GM18907 (cell line): ENCODE data around the gene RIC3.
"Not testable (repeated sequence)": the region's sequence is repeated elsewhere in the genome, so short reads cannot be mapped to it uniquely, and the experiment has no call there.

Experiments used
- ATAC-seq: cut with Tn5 transposase; IDR thresholded peaks from one replicate; pipeline ENCODE4 v1.9.1; 2021; ENCODE audit warnings: mild to moderate bottlenecking, moderate library complexity; ENCODE audit not compliant: unreplicated experiment

Gene RIC3

DNA sequence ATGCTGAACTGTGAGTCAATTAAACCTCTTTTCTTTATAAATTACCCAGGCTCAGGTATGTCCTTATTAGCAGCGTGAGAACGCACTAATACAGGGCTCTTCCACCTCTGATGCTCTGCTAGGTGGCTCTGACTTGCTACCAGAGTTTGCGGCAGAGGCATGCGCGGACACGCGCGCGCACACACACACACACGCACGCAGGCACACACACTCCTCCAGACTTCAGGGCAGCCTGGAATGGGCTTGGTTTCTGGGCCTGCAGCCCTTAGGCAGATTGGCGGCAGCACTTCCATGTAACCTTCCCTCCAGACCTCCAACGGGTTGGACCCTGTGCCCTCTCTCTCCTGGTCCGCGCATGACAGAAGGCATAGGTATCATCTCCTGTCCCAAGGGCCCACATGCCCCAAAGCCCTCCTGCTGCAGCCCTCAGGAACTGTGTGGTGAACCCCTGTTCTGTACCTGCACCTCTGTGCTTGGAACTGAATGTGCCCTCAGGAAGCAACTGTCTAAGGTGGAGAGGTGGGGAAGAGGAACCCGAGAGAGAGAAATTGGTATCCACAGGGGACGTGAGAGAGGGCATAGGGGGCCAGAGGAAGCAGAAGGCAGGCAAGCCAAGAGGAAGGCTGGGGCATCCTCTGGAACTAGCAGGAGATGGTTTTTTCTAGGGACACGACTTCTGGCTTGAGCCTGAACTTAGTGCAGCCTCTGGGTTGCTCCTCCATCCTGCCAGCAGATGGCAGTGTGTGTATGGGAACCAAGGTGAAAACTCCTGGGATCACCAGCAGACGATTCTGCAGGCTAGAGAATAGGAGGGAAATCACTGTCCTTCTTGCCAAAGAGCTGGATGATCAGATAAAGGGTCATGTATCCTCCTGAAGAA lies 23.4 kb upstream of the RIC3 start:
- peak; percentile 62 for ATAC-seq

DNA sequence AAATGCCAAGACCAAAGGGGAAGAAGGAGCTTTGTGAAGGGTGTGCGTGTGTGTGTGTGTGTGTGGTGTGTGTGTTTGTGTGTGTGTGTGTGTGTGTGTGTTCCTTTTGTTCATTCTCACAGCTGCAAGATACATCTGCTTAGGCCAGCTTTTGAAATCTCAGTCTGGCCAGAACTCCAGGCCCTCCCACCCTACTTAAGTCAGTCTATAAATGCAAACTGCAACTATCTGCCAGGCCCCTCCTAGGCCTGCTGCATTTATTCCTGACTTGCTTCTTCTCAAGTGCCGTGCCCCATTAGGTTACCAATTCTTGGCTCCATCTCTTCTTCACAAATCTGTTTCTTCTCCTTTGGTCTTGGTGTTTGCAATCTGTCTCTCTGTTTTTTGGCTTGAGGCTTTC lies 21.6 kb upstream of the RIC3 start:
- ATAC-seq: no peak

DNA sequence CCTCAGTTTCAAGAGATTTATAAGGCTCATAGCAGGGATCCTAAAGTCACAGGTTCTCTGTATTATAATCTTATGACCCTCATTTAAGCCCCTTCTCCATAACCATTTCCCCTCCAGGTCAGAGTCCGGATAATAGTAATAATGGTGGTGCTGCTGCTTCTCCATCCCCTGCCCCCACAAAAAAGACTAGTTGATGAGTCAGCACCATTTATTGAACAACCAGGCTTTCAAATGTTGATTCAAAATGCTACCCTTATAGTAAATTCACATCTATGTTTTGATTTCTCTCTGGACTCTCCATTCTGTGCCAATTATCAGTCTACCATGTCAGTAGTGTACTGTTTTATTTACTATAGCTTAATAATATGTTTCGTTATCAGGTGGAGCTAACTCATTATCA lies 17.6 kb upstream of the RIC3 start:
- no peak for ATAC-seq

DNA sequence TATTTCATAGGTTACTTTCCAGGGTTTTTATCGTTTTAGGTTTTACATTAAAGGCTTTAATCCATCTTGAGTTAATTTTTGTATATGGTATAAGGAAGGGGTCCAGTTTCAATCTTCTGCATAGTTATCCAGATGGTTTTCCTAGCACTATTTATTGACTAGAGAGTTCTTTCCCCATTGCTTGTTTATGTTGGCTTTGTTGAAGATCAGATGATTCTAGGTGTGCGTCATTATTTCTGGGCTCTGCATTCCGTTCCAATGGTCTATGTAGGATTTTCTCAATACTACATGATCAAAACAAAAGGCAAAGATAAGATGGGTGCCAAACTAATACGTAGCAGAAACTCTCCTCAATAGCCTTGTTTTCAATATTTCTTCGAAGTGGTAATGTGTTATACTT lies 14.3 kb upstream of the RIC3 start:
- no peak for ATAC-seq

DNA sequence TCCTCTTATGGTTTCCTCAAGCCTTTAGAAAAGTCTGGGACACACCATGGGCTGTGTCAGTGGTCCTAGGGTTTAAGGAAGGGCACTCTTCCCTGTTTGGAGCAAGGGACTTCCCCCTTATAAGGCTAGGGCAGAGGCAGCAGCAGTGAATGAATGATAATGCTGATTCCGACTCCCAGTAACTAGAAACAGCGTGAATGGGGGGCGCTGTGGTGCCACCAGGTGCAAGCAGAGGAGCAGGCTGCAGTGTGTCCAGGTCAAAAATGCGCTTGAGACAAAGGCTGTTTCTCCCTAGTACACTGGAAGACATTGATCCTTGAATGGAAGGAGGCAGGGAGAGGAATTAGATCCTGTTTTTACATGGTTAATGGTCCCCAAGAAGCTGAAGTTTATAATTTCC lies 11.6 kb upstream of the RIC3 start:
- ATAC-seq: no peak

DNA sequence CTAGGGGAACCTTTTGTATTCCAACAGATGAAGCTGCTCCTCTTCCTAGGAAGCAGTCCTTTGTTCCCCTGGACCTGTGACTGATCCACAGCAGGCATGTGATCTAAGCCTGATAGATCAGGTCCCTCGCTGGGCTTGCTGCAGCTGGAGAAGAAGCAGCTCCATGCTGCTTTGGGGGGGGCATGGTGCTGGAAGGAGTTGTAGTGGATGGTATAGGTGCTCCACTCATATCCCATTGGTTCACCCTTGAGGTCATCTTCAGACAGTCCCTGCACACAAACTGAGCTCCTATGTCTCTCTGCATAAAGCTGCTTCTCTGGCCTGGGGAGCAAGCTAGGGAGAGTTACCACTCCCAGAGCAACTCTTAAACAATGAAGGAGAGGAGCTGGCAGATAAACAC lies 9.5 kb upstream of the RIC3 start:
- ATAC-seq: no peak

DNA sequence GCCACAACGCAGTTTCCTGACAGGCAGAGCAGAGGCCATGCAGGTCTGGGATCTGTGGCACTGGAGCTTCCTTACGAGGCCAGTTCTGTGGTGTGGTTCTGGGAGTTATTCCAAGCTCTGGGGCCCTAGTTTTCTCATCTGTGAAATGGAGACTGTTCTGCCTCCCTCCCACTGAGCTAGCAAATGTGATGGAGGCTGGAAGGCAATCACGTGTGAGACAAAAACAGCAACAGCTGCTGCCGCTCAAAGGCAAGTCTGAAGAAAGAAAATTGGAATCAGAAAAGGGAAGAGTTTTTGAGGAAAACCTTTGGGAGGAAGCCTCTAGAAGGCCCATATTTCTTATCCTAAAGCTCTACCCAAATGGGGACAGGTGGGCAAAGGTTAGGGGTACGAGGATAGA lies 8.3 kb upstream of the RIC3 start:
- no peak for ATAC-seq

DNA sequence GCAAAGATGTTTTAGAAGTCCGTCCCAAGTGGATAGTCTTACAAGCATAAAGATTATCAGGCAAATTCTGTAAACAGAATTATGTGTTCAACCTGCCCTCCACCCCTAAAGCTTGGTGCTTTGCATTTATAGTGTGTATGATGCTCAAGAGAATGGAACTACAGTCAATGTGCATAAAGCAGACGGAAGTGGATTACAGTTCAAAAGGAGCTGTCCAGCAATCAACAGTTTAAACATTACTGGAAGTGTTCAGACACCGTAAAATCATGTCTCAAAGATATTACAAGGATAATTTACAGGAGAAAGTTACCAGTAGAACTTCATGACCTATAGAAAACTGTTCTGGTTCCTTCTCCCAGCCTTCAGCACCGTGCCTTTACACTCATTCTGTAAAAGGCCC lies 1.0 kb downstream of the RIC3 start:
- ATAC-seq: no peak

DNA sequence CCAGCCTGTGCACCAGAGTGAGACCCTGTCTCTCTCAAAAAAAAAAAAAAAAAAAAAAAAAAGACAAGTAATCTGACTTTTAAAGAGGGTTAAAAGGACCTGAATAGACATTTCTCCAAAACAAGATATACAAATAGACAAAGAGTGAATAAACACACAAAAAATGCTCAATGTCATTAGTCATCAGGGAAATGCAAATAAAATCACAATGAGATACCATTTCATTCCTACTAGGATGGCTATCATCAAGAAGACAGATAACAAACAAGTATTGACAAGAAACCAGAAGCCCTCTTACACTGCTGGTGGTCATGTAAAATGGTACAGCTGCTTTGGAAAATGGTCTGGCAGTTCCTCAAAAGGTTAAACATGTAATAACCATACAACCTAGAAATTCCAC lies 4.1 kb downstream of the RIC3 start:
- ATAC-seq: no peak

- ATAC-seq: not testable (repeated sequence)
Measured at GRCh38 chr11:8161627-8162304, 7.1 kb downstream of the RIC3 start.

- ATAC-seq: no peak
Measured at GRCh38 chr11:8156877-8157276, 11.9 kb downstream of the RIC3 start.

DNA sequence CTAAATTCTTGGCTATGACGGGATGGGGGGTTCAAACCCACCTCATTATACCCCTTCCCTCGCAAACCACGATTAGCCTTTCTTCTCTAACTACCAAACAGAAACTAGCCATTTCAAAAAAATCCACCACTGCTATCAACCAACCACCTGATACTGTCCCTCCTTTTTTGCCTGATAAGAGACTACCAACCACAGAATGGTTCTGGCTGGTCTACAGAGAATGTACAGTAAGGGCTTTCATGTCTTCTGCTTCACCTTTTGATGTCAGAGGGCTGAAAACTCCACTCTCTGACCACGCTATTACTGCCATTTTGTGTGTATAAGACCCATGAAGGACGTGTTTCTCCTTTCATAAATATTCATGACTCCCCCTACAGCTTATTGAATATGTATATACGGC lies 19.1 kb downstream of the RIC3 start:
- no peak for ATAC-seq

GRCh38 chr11:8138526-8138925 lies 30.3 kb downstream of the RIC3 start:
- no peak for ATAC-seq

- ATAC-seq: no peak
Measured at GRCh38 chr11:8127447-8127846, 41.4 kb downstream of the RIC3 start.

DNA sequence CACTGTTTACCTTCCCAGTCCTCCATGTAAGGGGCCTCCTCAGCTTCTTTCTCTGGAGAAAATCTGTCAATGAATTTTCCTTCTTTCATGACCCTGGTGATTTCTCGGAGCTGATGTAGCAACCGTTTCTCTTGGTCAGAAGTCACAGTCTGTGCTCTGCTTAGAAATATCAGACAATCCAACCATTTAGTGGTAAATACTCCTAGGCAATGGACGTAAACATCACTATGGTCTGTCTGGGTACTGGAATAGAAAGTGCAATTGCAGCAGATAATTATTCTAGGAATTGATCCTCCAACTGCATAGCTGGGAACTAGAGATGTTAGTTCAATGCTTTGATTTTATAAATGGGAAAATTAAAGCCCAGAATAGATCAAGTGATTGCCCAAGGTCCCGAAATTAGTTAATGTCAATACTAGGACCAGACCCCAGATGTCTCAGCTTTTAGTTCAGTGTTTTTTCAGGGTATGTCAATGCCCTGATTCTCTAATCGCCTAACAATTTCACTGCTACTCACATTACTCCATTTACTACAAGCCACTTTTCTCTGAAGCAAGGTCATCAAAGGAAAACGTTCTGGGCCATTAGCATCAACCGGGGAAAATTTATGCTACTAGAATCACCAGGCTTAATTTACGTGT lies 42.1 kb downstream of the RIC3 start:
- ATAC-seq: no peak

DNA sequence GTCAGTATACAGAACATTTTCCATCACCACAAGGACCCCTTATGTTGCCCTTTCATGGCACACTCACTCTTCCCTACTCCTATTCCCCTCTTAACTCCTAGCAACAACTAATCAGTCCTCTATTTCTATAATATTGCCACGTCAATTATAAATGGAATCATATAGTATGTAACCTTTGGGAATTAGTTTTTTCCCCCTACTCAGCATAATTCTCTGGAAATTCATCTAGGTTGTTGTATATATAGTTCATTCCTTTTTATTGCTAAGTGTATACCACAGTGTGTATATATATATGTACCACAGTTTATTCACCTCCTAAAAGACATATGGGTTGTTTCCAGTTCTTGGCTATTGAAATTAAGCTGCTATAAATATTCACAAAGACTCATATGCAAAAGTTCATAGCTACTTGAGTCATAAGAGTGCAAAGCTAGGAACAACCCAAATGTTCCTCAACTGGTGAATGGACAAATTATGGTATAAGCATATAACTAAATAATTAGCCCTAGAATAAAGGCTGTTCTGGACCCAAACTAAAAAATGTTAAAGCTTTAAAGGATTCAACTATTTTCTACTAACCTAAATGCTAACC lies 46.6 kb downstream of the RIC3 start:
- no peak for ATAC-seq

- ATAC-seq: no peak
Measured at GRCh38 chr11:8111636-8112035, 57.2 kb downstream of the RIC3 start.

DNA sequence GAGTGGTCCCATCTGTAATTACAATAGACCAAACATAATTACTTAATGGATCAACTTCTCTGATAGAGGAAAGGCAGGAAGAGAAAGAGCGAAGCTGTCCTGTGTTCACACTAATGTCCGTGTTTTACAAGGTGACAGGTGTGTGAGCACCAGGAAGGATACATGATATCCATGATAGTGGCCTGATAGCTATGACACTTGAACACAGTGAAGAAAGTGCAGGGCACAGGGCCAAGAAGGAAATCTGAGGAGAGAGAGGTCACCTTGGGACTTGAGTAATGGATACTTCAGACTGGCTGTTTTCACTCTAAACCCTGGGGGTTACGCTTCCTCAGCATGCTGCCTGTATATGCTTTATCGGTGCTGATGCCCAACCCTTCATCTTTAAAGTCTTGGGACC lies 58.4 kb downstream of the RIC3 start:
- no peak for ATAC-seq

DNA sequence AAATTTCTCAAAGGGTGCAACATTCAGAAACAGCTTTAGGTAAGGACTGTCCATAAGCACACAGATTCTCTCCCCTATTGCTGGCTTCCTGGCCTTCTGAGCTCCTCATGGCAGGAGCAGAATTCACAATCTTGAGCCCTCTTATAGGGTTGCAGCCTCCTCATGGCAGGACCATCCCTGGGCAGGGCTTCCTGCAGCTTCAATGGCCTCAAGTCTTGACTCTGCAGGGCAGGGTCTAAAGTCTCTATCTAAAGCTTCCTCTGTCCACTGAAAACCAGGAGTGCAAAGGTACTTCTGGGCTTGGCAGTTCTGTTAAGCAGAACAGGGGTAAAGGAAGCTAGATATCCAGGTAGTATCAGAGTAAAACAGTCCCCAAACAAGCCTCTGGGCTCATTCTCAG lies 59.1 kb downstream of the RIC3 start:
- no peak for ATAC-seq

- no peak for ATAC-seq
Measured at GRCh38 chr11:8108421-8108820, 60.4 kb downstream of the RIC3 start.

GRCh38 chr11:8107642-8108041 lies 61.2 kb downstream of the RIC3 start:
- no peak for ATAC-seq

- ATAC-seq: no peak
Measured at GRCh38 chr11:8106679-8107078, 62.1 kb downstream of the RIC3 start.
